Anterior cingulate cortex (tissue), 58 donors: ENCODE data around the gene ALS2CL.

Experiments
- DNase-seq, 58 donors: peaks; one replicate each; lab custom pipeline; 2025; lab: John Stamatoyannopoulos, UW

The ALS2CL gene

GRCh38 chr3:46668591-46668990, 24.9 kb downstream of the ALS2CL start:
- DNase-seq: no peak

DNA sequence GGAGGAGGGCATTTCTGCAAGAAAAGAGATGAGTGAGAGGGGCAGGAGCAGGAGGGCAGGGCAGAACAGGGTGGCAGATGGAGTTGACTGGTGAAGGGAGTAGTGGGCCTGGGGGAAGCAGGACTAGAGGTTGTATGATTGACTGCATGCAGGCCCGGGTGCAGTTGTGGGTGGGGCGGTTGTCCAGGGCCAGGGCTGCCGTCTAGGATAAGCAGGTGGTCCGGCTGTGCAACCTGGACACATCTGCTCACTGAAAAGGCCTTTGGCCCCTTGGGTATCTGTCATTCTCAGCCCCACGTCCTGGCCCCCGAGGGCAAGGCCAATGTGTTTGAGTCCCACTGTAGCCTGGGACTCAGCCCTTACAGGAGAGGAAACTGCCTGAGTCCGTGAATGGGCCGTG, 25.4 kb downstream of the ALS2CL start:
- no peak for DNase-seq

- no peak for DNase-seq
Measured at GRCh38 chr3:46667657-46668056, 25.8 kb downstream of the ALS2CL start.

DNA sequence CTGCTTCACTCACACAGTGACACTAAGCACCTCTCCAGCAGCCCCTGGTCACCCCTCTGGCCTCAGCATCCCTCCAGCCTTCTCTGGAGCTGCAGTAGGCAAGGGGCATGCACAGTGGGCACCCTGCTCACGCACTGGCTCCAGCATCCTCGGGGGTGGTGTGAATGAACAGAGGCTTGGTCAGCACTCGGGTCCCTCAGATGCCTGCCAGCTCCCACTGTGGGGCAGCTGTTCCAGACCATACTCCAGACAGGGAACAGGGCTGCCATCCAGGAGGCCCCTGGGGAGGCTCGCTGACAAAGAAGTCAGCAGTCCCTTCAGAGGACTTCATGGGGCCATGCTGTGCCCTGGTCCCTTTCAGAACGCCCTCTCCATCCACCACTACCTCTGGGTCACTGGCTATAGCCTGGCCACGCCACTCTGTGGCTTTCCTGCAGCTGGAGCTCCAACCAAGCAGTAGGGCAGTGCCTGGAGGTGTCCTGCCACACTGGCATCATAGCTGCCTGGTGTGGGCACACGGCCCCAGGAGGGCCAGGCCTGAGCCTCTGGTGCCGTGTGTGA, 26.3 kb downstream of the ALS2CL start:
- DNase-seq: no peak

- no peak for DNase-seq
Measured at GRCh38 chr3:46666453-46666845, 27.0 kb downstream of the ALS2CL start.

- DNase-seq: no peak
Measured at GRCh38 chr3:46665763-46666452, 27.6 kb downstream of the ALS2CL start.

- peak in 24 of 58 donors; percentile 8 to 66 (median 38) for DNase-seq
Measured at GRCh38 chr3:46664971-46665762, 28.3 kb downstream of the ALS2CL start.

DNA sequence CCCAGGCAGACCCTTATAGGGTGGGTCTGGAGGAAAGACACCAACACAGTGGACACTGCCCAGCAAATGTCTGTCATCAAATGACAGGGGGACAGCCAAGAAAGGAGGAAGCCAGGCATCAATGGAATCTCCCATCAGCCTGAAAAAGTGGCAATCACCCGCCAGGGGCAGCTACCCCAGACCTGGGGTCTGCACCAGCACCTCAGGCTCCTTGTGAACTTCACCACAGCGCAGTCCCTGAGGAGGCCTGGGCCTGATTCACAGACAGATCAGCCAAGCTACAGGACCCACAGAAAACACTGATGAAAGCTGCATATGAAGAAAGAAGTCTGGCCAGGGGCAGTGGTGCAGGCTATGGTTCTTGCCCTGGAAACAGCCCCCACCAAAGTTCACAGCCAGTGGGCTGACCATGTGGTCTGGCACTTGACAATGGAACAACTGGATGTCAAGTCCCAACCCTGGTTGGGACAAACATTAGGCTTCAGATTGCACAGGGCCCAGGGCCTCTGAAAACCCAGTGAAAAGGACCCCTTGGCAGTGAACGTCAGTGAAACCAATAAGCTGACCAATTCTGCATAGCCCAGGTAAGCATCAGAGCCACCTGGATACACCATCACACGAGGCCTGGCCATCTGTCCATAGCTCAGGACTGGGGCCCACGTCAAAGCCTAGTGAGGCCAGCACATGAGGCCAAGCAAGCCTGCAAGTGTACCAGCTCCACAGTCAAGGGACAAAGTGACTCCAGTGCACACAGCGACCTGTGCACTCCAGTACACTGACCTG, 29.1 kb downstream of the ALS2CL start:
- DNase-seq: no peak

- no peak for DNase-seq
Measured at GRCh38 chr3:46663591-46664135, 29.8 kb downstream of the ALS2CL start.

DNA sequence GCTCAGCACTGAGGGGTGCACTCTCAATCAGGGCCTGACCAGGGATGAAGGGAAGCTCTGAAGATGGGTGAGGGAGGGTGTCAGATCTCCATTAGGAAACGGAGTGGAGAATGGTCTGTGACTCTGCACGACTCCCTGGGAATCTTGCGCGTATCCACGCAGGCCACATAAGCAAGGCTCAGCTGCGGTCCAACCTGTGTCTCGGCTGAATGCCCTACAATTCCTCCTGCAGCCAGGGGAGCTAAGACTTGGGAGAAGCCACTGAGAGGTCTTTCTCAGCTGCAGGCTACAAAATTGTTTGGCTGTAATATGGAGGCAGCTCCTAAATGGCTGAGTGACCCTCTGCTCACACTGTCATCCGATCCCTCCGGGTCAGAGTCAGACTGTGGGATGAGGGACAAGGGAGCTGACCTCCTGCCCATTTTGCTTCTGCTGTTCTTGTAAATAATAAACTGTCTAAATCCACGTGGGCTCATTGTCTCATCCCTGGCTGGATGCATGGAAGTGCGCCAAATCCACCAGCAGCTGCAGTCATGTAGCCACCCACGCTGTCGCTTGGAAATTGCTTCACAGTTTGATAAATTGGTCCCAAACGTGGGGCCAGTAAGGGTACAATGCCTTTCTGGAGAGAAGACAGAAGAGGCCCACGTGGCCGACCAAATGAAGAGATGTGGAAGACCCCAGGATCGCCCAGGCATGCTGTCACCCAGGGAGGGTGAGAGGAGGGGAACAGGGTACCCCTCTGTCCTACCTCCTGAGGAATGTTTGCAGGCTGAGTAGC, 30.5 kb downstream of the ALS2CL start:
- peak in 46 of 58 donors; percentile 13 to 84 (median 48) for DNase-seq

DNA sequence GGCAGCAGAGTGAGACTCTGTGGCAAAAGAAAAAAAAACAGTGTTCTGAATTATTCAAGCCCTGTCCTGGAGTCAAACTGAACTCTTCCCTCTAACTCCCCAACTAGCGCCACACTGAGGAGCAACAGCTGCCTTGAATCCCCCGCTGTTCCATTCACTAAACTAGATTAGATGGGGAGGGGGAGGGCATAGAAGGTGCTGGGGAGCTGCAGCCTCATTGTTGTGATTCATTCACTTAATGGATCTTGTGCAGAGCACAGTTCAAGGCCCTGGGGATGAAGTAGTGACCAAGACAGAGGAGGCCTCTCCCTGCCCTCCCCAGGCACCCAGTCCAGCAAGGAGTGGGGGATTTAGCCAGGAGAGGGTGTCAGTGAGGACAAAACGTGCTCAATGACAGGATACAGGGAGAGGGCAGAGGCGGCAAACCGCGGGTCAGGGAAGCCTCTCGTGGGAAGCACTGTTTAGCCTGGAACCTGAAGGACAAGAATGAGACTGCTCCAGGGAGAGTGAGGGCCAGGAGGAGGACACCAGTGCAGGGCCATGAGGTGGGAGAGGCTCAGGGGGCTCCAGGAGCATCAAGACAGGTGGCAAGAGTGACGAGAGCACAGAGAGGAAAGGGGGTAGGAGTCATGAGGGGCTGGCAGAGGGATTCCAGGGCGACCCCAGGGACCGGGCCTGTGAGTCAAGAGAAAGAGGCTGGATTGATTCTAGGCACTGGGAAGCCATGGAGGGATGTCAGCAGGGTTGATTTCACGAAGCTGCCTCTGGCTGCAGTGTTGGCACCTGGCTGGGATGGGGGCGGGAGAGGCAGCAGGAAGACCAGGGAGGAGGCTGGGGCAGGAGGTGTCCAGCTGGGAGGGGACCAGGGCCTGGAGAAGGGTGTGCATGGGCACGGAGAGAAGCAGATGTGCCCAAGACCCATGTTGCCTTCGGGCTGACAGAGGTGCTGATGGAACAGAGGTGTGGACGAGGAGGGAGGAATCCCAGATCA, 31.4 kb downstream of the ALS2CL start:
- no peak for DNase-seq

DNA sequence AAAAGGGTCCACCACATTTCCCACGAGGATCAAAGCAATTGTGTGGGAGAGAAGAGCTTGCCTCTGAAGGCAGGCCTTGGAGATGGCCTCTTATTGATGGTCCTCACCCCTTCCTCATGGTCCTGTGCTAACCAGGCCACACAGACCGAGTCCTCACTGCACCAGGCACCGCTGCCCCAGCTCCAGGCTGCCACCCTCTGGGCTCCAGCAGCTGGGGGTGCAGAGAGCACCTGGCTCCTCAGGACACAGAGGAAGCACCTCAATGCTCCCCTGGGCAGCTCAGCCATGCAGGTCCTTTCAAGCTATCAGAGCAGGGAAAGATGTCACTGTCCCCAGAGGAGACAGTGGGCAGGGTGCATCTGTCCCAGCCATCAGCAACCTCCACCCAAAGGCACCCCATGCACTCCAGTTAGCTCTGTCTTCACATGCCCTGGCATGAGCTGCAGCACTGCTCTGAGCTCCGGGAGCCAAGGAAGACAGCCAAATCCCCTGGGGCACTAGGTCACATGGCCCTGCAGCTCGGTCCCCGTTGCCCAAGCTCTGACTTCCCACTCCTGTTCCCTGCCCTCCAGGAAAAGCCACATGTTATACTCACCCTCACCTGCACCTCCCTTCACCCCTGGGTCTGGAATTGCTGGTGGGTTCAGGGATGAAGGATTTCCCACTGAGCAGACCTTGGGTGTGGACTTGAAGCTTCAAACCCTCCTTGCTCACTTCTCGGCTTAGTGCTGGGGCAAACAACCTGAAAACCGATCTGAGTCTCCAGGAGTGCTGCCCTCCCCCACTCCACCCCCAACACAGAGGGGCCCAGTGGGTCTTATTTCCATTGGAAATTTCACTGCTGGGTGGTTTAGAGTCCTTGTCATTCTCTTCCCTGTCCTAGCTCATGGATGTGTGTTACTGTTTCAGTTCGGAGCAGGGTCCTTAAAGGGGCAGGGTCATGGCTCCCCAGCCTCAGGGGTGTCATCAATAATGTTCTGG, 32.6 kb downstream of the ALS2CL start:
- no peak for DNase-seq

GRCh38 chr3:46660003-46660402, 33.5 kb downstream of the ALS2CL start:
- no peak for DNase-seq

GRCh38 chr3:46659285-46659684, 34.2 kb downstream of the ALS2CL start:
- no peak for DNase-seq

GRCh38 chr3:46656778-46657556, 36.5 kb downstream of the ALS2CL start:
- no peak for DNase-seq

- DNase-seq: no peak
Measured at GRCh38 chr3:46655271-46655670, 38.2 kb downstream of the ALS2CL start.

GRCh38 chr3:46651084-46651483, 42.4 kb downstream of the ALS2CL start:
- no peak for DNase-seq
